CD4-positive, alpha-beta T cell (primary cell): Measurements from ENCODE around the gene PLK3. TPM values are rescaled to one million over a fixed set of nuclear protein-coding genes. Genes with fewer than 3 reads are reported as not detected.

Experiments
- ATAC-seq: fragments of 200-7000 bp; cut with Tn5 transposase; one replicate; pipeline ENCODE4 v1.10.0; 2022; ENCODE audit warnings: mild to moderate bottlenecking; ENCODE audit not compliant: poor library complexity
- CTCF ChIA-PET: fragments of 350-600 bp; sonication (Branson Sonifier 250); formaldehyde crosslinking; loops from one replicate; lab custom pipeline; 2021; ENCODE audit warnings: antibody characterized with exemption, inconsistent platforms; lab: Charles Lee
- POLR2A ChIA-PET: fragments of 350-600 bp; sonication (Branson Sonifier 250); formaldehyde crosslinking; loops from one replicate; lab custom pipeline; 2021; ENCODE audit warnings: antibody characterized with exemption, inconsistent platforms; lab: Charles Lee
- DNase-seq, 14 experiments: peaks; one replicate each; pipeline ENCODE4 v3.0.0-alpha.2; 2013 to 2020; ENCODE audit warnings: mixed read lengths in 2 of 14
- H3K27ac ChIP-seq, 2 donors: one replicate each; pipeline versions ENCODE4 v1.5.1 to v1.7.0; 2013; ENCODE audit warnings: low read length in 2 of 2, low read depth in 1 of 2, mild to moderate bottlenecking in 1 of 2
- H3K27me3 ChIP-seq, 2 experiments: 1 replicate in 1 of 2; 2 replicates in 1 of 2; pipeline versions ENCODE4 v1.6.1 to v1.7.0; 2013; ENCODE audit warnings: low read length in 2 of 2, control low read depth in 1 of 2, mild to moderate bottlenecking in 1 of 2, moderate library complexity in 1 of 2; ENCODE audit not compliant: insufficient read depth in 2 of 2, control insufficient read depth in 1 of 2
- H3K36me3 ChIP-seq: one replicate; pipeline ENCODE4 v1.6.1; 2013; ENCODE audit warnings: low read length, control low read depth; ENCODE audit not compliant: insufficient read depth
- H3K4me1 ChIP-seq: one replicate; pipeline ENCODE4 v1.6.1; 2013; ENCODE audit warnings: low read length, control low read depth; ENCODE audit not compliant: insufficient read depth
- H3K4me3 ChIP-seq: one replicate; pipeline ENCODE4 v1.5.1; 2013; ENCODE audit warnings: mild to moderate bottlenecking, low read length, moderate library complexity
- H3K9me3 ChIP-seq, 2 experiments: 1 replicate in 1 of 2; 2 replicates in 1 of 2; pipeline versions ENCODE4 v1.6.1 to v1.7.0; 2013; ENCODE audit warnings: low read length in 2 of 2, mild to moderate bottlenecking in 2 of 2, control low read depth in 1 of 2, moderate library complexity in 1 of 2; ENCODE audit not compliant: control insufficient read depth in 1 of 2, insufficient read depth in 1 of 2
- H3K27ac Mint-ChIP-seq: one replicate; pipeline ENCODE4 v1.8.0; 2020; ENCODE audit warnings: mixed read lengths
- H3K27me3 Mint-ChIP-seq: one replicate; pipeline ENCODE4 v1.8.0; 2021; ENCODE audit warnings: mixed read lengths
- H3K36me3 Mint-ChIP-seq: one replicate; pipeline ENCODE4 v1.8.0; 2021; ENCODE audit warnings: low read depth, mixed read lengths
- H3K4me1 Mint-ChIP-seq: one replicate; pipeline ENCODE4 v1.8.0; 2021; ENCODE audit warnings: low read depth, mixed read lengths
- H3K4me3 Mint-ChIP-seq: one replicate; pipeline ENCODE4 v1.8.0; 2020; ENCODE audit warnings: mild to moderate bottlenecking, mixed read lengths
- H3K9me3 Mint-ChIP-seq: one replicate; pipeline ENCODE4 v1.8.0; 2020; ENCODE audit warnings: mixed read lengths
- intact Hi-C, 2 experiments: fragments of 100-400 bp; cut with DNase I in 1 of 2; cut with micrococcal nuclease in 1 of 2; formaldehyde crosslinking; loops; one replicate each; pipeline versions ENCODE4 v1.15.1 to v1.9.0; 2023 to 2025; cut with DNase I, micrococcal nuclease
- total RNA-seq, 174 experiments: library from RNA in 2 of 174; stranded (reverse) in 2 of 174; gene quantifications; one replicate each; pipeline ENCODE4 v1.2.3 and lab custom pipeline; 2021 to 2026
- TF ChIP-seq, protein P1 (sequence below): fragments of 200-600 bp; IDR thresholded peaks from one replicate; pipeline ENCODE4 v1.8.0; 2022; ENCODE audit warnings: antibody characterized with exemption, mild to moderate bottlenecking

PLK3 gene
- total RNA-seq, 2 experiments from 2014 or later: 794 TPM

DNA sequence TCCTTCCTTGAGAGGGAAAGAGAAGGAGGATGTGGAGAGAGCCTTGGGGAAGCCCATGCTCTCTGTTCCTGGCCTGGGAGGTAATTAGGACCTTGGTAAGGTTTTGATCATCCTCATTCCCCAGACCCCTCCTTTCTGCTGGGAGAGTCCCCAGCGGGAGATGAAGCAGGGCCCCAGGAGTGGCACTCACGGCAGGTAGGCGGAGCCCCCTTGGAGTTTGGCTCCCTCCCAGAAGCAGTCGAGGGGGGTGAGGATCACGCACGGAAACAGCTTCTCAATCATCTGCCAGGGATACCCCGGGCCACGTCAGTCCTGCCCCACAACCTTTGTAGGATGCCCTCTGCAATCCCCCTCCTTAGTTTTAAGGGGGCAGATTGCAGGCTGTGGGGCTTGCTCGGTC, 31.3 kb downstream of the PLK3 start:
- Mint-ChIP-seq H3K4me1 (peaks cover 8% of the 10 kb centered on the region), H3K27me3 (peaks cover 3% of the 10 kb centered on the region), H3K27ac (no peak overlapping the region), H3K36me3 (no peaks in the 10 kb centered on the region), H3K4me3 (no peak overlapping the region), H3K9me3 (no peaks in the 10 kb centered on the region)
- no peaks in the 10 kb centered on the region for H3K9me3 ChIP-seq
- POLR2A ChIA-PET: interaction anchor here (0.9 to 3.4 kb wide), 2 partner anchors 12 to 31 kb away, joined by 3 to 13 read pairs; partner anchors contain the start of genes PLK3 and PTCH2
- DNase-seq: no peak
- intact Hi-C loops: loop anchor here in 1 of 2 experiments (5.0 kb wide), 1 partner anchor 471 kb away; no protein-coding TSS in a partner anchor
- peaks cover 10% of the 10 kb centered on the region for H3K4me1 ChIP-seq
- no peaks in the 10 kb centered on the region for H3K36me3 ChIP-seq
- TF ChIP-seq, protein P1, sequence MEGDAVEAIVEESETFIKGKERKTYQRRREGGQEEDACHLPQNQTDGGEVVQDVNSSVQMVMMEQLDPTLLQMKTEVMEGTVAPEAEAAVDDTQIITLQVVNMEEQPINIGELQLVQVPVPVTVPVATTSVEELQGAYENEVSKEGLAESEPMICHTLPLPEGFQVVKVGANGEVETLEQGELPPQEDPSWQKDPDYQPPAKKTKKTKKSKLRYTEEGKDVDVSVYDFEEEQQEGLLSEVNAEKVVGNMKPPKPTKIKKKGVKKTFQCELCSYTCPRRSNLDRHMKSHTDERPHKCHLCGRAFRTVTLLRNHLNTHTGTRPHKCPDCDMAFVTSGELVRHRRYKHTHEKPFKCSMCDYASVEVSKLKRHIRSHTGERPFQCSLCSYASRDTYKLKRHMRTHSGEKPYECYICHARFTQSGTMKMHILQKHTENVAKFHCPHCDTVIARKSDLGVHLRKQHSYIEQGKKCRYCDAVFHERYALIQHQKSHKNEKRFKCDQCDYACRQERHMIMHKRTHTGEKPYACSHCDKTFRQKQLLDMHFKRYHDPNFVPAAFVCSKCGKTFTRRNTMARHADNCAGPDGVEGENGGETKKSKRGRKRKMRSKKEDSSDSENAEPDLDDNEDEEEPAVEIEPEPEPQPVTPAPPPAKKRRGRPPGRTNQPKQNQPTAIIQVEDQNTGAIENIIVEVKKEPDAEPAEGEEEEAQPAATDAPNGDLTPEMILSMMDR: no peak
- H3K27me3 ChIP-seq: no peaks in the 10 kb centered on the region
- CTCF ChIA-PET: no interaction called here
- ATAC-seq: no peak
- H3K4me3 ChIP-seq: no peak overlapping the region
- no peak overlapping the region for H3K27ac ChIP-seq

DNA sequence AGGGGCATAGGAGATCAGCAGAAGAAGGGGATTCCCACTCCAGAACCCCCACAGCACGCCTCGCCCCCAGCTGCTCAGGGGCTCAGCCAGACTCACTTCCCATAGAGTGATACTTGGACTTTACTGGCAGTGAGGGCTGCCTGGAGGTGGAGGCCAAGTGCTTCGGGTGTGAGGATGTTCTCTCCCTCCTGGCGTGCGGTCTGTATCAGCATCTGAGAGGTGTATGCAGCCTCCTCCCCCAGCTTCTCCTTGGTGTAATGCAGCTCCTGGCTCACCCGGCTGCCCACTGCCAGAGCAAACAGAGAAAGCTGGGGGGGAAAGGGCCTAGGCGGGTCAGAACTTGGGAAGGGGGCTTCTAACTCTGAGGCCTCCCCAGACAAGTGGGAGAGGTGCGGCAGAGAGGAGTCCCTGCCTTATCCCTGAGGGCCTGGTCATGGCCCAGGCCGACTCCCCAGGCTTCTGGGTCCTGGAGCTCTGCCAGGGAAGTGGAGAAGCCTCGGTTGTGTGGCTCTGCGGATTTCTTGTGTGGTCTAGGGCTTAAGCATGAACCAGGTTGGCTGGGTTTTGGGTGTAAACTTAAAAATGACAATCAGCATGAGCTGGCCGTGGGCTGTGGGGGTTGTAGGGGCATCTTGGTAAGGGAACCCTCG, 32.0 kb downstream of the PLK3 start:
- no peak overlapping the region for H3K4me3 ChIP-seq
- H3K9me3 Mint-ChIP-seq: no peaks in the 10 kb centered on the region
- no peak overlapping the region for H3K27ac ChIP-seq
- peaks cover 9% of the 10 kb centered on the region for H3K4me1 ChIP-seq
- DNase-seq (no peak), ATAC-seq (no peak)
- no peaks in the 10 kb centered on the region for H3K27me3 ChIP-seq
- peaks cover 3% of the 10 kb centered on the region for H3K27me3 Mint-ChIP-seq
- no peaks in the 10 kb centered on the region for H3K36me3 Mint-ChIP-seq
- TF ChIP-seq, protein P1: no peak
- no peaks in the 10 kb centered on the region for H3K9me3 ChIP-seq
- ChIA-PET POLR2A (interaction anchor here (0.9 to 3.4 kb wide), 2 partner anchors 11 to 32 kb away, joined by 3 to 13 read pairs; partner anchors contain the start of genes PLK3 and PTCH2), CTCF (interaction anchor here (0.5 to 0.6 kb wide), 2 partner anchors 106 to 135 kb away, joined by 3 read pairs; no protein-coding TSS in a partner anchor)
- intact Hi-C loops: loop anchor here in 1 of 2 experiments (5.0 kb wide), 1 partner anchor 470 kb away; no protein-coding TSS in a partner anchor
- no peaks in the 10 kb centered on the region for H3K36me3 ChIP-seq
- no peak overlapping the region for H3K27ac Mint-ChIP-seq
- H3K4me3 Mint-ChIP-seq: no peak overlapping the region
- H3K4me1 Mint-ChIP-seq: peaks cover 8% of the 10 kb centered on the region

DNA sequence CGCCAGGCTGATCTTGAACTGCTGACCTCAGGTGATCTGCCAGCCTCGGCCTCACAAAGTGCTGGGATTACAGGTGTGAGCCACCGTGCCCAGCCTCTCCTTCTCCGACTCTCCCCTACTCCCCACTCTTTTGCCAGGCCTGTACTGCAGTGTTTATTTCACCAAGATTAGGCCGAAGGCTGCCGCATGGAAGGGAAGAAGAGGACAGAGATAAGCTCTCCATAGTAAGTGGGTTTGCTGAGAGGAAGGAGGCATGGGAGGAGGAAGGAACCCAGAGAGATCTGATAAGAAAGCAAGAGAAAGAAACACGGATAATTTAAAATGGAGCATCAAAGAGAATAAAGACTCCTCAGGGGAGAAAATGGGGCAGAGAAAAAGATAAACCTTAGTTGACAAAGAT, 34.2 kb downstream of the PLK3 start:
- no peak overlapping the region for H3K27ac ChIP-seq
- ChIA-PET POLR2A (no interaction called here), CTCF (no interaction called here)
- no peak overlapping the region for H3K4me3 ChIP-seq
- intact Hi-C loops: loop anchor here in 1 of 2 experiments (2.0 to 5.0 kb wide), 2 partner anchors 36 to 468 kb away; no protein-coding TSS in a partner anchor
- no peak for ATAC-seq
- H3K27me3 ChIP-seq: no peaks in the 10 kb centered on the region
- peaks cover 9% of the 10 kb centered on the region for H3K4me1 ChIP-seq
- peaks cover 4% of the 10 kb centered on the region for H3K27me3 Mint-ChIP-seq
- H3K36me3 ChIP-seq: no peaks in the 10 kb centered on the region
- TF ChIP-seq, protein P1: no peak
- H3K4me3 Mint-ChIP-seq: no peak overlapping the region
- H3K9me3 ChIP-seq: no peaks in the 10 kb centered on the region
- no peaks in the 10 kb centered on the region for H3K9me3 Mint-ChIP-seq
- no peak overlapping the region for H3K27ac Mint-ChIP-seq
- no peak for DNase-seq
- peaks cover 8% of the 10 kb centered on the region for H3K4me1 Mint-ChIP-seq
- no peaks in the 10 kb centered on the region for H3K36me3 Mint-ChIP-seq
